ENCODE results near the gene FRYL. TPM values are rescaled to one million over a fixed set of nuclear protein-coding genes. Genes with fewer than 3 reads are reported as not detected.
A peak's percentile ranks its signal among the peaks of the same experiment; 100 is the strongest.
"Not testable (repeated sequence)": the region's sequence is repeated elsewhere in the genome, so short reads cannot be mapped to it uniquely, and the experiment has no call there.

The FRYL gene
- 190 TPM for total RNA-seq (ENCODE audit: unreplicated experiment)
- long read RNA-seq, partial matches to known transcripts, result 1 of 8 reads
- long read RNA-seq, other reads (novel, unspliced or antisense), result 7 of 8 reads

DNA sequence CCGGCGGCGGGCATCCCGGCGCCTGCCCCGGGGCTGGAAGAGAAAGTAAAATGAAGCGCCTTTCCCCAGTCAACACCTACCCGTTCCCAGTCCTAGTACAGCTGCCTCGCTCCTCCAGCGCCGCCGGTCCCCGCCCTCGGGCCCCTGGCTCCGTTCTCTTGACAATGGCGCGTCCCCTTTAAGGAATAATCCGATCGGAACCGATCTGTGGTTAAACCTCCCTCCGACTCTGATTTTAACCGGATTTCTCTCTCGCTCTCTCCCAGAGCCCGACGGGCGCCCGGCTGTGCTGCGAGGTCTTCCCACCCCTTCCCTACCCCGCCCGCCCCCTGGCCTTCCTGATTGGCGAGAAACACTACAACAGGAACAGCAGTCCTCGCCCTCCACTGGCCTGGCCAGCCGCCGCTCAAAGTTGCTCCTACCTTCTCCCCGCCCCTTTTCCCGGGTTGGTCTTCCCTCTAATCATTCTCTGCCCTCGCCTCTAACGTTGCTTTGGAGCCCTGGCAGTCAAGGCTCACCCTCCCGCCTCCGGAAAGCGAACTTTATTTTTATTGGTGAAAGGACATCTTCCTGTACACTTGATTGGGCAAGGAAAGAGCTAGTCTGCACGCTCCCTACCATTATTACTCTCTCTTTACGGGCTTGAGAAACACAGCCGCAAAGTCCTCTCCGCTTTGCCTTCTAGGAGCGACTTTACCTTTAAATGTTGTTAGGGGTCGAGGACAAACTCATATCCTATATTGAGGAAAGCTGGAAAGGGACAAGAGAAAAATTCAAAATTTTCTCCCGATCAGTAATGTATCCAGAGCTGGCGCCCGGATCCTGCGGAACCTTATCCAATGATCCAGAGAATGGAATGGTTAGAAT, at the start of gene FRYL:
Gene FRYL, minus strand, starts transcription at position 282 of the 867 bp plus-strand sequence. CDS start 145,869 bp downstream, outside the sequence.
- Mint-ChIP-seq H3K27ac (ENCODE audit: unreplicated experiment) (peak within 1 kb of the TSS; percentile 99), H3K36me3 (ENCODE audit: unreplicated experiment) (no peaks in the 10 kb centered on the region), H3K9me3 (ENCODE audit: unreplicated experiment) (peaks cover 29% of the 10 kb centered on the region), H3K27me3 (ENCODE audit: unreplicated experiment) (peaks cover 21% of the 10 kb centered on the region), H3K4me3 (ENCODE audit: unreplicated experiment) (peak within 1 kb of the TSS; percentile 99), H3K4me1 (ENCODE audit: low read depth, unreplicated experiment) (peaks cover 29% of the 10 kb centered on the region)
- peak; percentile 98 for DNase-seq
- TF ChIP-seq, protein P1, sequence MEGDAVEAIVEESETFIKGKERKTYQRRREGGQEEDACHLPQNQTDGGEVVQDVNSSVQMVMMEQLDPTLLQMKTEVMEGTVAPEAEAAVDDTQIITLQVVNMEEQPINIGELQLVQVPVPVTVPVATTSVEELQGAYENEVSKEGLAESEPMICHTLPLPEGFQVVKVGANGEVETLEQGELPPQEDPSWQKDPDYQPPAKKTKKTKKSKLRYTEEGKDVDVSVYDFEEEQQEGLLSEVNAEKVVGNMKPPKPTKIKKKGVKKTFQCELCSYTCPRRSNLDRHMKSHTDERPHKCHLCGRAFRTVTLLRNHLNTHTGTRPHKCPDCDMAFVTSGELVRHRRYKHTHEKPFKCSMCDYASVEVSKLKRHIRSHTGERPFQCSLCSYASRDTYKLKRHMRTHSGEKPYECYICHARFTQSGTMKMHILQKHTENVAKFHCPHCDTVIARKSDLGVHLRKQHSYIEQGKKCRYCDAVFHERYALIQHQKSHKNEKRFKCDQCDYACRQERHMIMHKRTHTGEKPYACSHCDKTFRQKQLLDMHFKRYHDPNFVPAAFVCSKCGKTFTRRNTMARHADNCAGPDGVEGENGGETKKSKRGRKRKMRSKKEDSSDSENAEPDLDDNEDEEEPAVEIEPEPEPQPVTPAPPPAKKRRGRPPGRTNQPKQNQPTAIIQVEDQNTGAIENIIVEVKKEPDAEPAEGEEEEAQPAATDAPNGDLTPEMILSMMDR (IDR thresholded peaks at IDR 0.05; ENCODE audit: partially characterized antibody, unreplicated experiment), result no peak

DNA sequence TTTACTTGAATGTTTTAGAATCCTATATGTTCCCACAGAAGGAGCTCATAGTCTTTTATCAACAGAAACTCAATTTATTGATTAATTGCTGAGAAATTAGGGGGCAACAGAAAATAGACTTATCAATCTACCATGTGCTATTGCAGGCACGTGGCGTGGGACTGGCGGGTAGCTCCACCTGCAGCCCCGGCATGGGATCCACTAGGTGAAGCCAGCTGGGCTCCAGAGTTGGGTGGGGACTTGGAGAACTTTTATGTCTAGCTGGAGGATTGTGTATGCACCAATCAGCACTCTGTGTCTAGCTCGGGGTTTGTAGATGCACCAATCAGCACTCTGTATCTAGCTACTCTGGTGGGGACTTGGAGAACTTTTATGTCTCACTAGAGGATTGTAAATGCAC, 47.5 kb upstream of the FRYL start:
- Mint-ChIP-seq H3K27ac (ENCODE audit: unreplicated experiment) (no peak overlapping the region), H3K4me1 (ENCODE audit: low read depth, unreplicated experiment) (peaks cover 10% of the 10 kb centered on the region)

DNA sequence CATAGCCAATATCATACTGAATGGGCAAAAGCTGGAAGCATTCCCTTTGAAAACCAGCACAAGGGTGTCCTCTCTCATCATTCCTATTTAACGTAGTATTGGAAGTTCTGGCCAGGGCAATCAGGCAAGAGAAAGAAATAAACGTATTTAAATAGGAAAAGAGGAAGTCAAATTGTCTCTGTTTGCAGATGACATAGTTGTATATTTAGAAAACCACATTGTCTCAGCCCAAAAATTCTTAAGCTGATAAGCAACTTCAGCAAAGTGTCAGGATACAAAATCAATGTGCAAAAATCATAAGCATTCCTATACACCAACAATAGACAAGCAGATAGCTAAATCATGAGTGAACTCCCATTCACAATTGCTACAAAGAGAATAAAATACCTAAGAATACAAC, 41.4 kb upstream of the FRYL start:
- not testable (repeated sequence) for H3K27me3 Mint-ChIP-seq (ENCODE audit: unreplicated experiment); H3K4me1 Mint-ChIP-seq (ENCODE audit: low read depth, unreplicated experiment); DNase-seq; H3K4me3 Mint-ChIP-seq (ENCODE audit: unreplicated experiment); H3K27ac Mint-ChIP-seq (ENCODE audit: unreplicated experiment); H3K9me3 Mint-ChIP-seq (ENCODE audit: unreplicated experiment)
- peaks cover 11% of the 10 kb centered on the region for H3K36me3 Mint-ChIP-seq (ENCODE audit: unreplicated experiment)

More for the DNA sequence above, 47.5 kb upstream of the FRYL start:
- DNase-seq, result no peak
- TF ChIP-seq, protein P1 (IDR thresholded peaks at IDR 0.05; ENCODE audit: partially characterized antibody, unreplicated experiment), result no peak
- no peaks in the 10 kb centered on the region for H3K27me3 Mint-ChIP-seq (ENCODE audit: unreplicated experiment)
- no peaks in the 10 kb centered on the region for H3K36me3 Mint-ChIP-seq (ENCODE audit: unreplicated experiment)
- no peak overlapping the region for H3K4me3 Mint-ChIP-seq (ENCODE audit: unreplicated experiment)
- no peaks in the 10 kb centered on the region for H3K9me3 Mint-ChIP-seq (ENCODE audit: unreplicated experiment)

DNA sequence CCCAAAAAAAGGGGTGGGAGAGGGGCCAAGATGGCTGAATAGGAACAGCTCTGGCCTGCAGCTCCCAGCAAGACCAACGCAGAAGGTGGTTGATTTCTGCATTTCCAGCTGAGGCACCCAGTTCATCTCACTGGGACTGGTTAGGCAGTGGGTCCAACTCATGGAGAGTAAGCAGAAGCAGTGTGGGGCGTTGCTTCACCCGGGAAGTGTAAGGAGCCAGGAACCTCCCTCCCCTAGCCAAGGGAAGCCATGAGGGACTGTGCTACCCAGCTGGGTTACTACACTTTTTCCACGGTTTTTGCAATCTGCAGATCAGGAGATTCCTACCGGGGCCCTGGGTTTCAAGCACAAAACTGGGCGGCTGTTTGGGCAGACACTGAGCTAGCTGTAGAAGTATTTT, 36.9 kb upstream of the FRYL start:
- H3K9me3 Mint-ChIP-seq (ENCODE audit: unreplicated experiment), result peaks cover 11% of the 10 kb centered on the region
- no peak for DNase-seq
- no peak overlapping the region for H3K27ac Mint-ChIP-seq (ENCODE audit: unreplicated experiment)
- TF ChIP-seq, protein P1 (IDR thresholded peaks at IDR 0.05; ENCODE audit: partially characterized antibody, unreplicated experiment), result no peak
- H3K36me3 Mint-ChIP-seq (ENCODE audit: unreplicated experiment), result peaks cover 11% of the 10 kb centered on the region
- peaks cover 2% of the 10 kb centered on the region for H3K27me3 Mint-ChIP-seq (ENCODE audit: unreplicated experiment)
- H3K4me1 Mint-ChIP-seq (ENCODE audit: low read depth, unreplicated experiment), result peaks cover 32% of the 10 kb centered on the region
- no peak overlapping the region for H3K4me3 Mint-ChIP-seq (ENCODE audit: unreplicated experiment)

DNA sequence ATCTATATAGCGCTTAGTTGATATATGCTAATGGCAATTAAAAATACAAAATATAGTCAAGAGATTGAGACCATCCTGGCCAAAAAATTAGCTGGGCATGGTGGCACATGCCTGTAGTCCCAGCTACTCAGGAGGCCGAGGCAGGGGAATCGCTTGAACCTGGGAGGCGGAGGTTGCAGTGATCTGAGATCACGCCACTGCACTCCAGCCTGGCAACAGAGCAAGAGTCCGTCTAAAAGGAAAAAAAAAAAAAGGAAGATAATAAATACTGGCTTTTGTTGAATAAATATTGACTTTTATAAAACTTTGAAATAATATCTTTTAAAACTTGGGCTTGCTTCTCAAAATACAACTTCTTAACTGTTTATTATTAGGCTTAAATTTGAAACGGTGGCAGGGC, 36.2 kb upstream of the FRYL start:
- not testable (repeated sequence) for DNase-seq; H3K27me3 Mint-ChIP-seq (ENCODE audit: unreplicated experiment); H3K4me3 Mint-ChIP-seq (ENCODE audit: unreplicated experiment)
- peaks cover 11% of the 10 kb centered on the region for H3K9me3 Mint-ChIP-seq (ENCODE audit: unreplicated experiment)
- H3K4me1 Mint-ChIP-seq (ENCODE audit: low read depth, unreplicated experiment), result peaks cover 35% of the 10 kb centered on the region
- peaks cover 11% of the 10 kb centered on the region for H3K36me3 Mint-ChIP-seq (ENCODE audit: unreplicated experiment)
- peak overlapping the region; percentile 30 for H3K27ac Mint-ChIP-seq (ENCODE audit: unreplicated experiment)

DNA sequence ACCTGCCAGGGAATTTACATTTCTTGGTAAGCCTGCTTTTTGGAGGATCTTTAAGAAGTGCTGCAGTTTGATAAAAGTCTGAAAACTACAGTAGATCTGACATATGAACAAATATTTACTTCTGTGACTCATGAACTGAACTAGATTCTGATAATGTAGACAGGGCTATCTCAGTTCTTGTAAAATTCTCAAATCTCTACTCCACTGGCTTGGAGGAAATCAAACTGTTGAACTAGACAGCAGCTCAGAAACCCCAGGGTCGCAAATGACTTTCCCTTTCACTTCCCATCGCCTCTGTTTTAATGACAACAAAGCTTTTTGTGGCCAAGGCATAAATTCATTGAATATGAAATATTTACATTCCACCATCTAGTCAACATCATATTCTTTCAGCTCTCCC, 35.4 kb upstream of the FRYL start:
- peaks cover 6% of the 10 kb centered on the region for H3K27me3 Mint-ChIP-seq (ENCODE audit: unreplicated experiment)
- peaks cover 11% of the 10 kb centered on the region for H3K36me3 Mint-ChIP-seq (ENCODE audit: unreplicated experiment)
- DNase-seq, result no peak
- peaks cover 8% of the 10 kb centered on the region for H3K9me3 Mint-ChIP-seq (ENCODE audit: unreplicated experiment)
- no peak overlapping the region for H3K4me3 Mint-ChIP-seq (ENCODE audit: unreplicated experiment)
- TF ChIP-seq, protein P1 (IDR thresholded peaks at IDR 0.05; ENCODE audit: partially characterized antibody, unreplicated experiment), result no peak
- H3K4me1 Mint-ChIP-seq (ENCODE audit: low read depth, unreplicated experiment), result peaks cover 35% of the 10 kb centered on the region
- H3K27ac Mint-ChIP-seq (ENCODE audit: unreplicated experiment), result peak overlapping the region; percentile 30

Measured in glutamatergic neuron (in vitro differentiated cells).